ENCODE measurements around the gene TECTA. TPM values are rescaled to one million over a fixed set of nuclear protein-coding genes. Genes with fewer than 3 reads are reported as not detected.

Gene TECTA
- total RNA-seq, 1 experiment from 2014 or later = 0.15 TPM

DNA sequence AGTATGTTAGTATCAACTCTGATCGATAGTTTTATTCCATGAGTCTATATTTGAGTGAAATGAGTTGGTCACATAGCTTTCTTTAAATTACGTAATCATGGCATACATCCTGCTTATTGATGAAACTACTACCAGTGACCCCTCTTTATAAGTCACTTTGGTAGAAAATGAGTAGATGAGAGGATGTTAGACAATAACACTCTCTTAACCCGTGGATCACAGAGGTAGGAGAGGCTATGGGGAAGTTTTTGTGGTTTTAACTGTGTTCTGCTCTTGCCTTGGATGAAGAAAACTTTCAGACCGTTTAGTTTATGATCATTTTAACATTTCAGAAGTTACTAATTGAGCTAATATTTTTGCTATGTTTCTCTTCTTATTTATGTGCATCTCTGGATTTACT is 43.1 kb upstream of the TECTA start:
- Histone ChIP-seq H3K36me3 (ENCODE audit: control insufficient read depth, insufficient read depth, low read length) (peaks cover 21% of the 10 kb centered on the region), H3K27ac (ENCODE audit: low read length) (no peak overlapping the region), H3K4me3 (ENCODE audit: low read depth in 2 of 2, low read length in 2 of 2) (no peak overlapping the region), H3K4me1 (ENCODE audit: control insufficient read depth, insufficient read depth, low read length) (no peaks in the 10 kb centered on the region), H3K27me3 (ENCODE audit: control insufficient read depth, insufficient read depth, low read length) (no peaks in the 10 kb centered on the region), H3K9me3 (ENCODE audit: control insufficient read depth, insufficient read depth, low read depth, low read length) (no peaks in the 10 kb centered on the region)
- intact Hi-C loops (cut with micrococcal nuclease; ENCODE audit: unreplicated experiment) (no loop called here), in situ Hi-C loops (cut with HindIII; ENCODE audit: low pct_unique_long_range_greater_than_20kb, low sequenced_read_pairs) (no loop called here)
- no TSS peak for BruUV-seq (replicated peaks)
- DNase-seq (ENCODE audit: low read depth, low spot score) = no peak
- TF ChIP-seq, protein P1, sequence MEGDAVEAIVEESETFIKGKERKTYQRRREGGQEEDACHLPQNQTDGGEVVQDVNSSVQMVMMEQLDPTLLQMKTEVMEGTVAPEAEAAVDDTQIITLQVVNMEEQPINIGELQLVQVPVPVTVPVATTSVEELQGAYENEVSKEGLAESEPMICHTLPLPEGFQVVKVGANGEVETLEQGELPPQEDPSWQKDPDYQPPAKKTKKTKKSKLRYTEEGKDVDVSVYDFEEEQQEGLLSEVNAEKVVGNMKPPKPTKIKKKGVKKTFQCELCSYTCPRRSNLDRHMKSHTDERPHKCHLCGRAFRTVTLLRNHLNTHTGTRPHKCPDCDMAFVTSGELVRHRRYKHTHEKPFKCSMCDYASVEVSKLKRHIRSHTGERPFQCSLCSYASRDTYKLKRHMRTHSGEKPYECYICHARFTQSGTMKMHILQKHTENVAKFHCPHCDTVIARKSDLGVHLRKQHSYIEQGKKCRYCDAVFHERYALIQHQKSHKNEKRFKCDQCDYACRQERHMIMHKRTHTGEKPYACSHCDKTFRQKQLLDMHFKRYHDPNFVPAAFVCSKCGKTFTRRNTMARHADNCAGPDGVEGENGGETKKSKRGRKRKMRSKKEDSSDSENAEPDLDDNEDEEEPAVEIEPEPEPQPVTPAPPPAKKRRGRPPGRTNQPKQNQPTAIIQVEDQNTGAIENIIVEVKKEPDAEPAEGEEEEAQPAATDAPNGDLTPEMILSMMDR (IDR thresholded peaks at IDR 0.05) = no peak
- no peak for TF ChIP-seq TCF7L2 (IDR thresholded peaks at IDR 0.05; ENCODE audit: low read depth, low read length)
- TF ChIP-seq, protein P2, sequence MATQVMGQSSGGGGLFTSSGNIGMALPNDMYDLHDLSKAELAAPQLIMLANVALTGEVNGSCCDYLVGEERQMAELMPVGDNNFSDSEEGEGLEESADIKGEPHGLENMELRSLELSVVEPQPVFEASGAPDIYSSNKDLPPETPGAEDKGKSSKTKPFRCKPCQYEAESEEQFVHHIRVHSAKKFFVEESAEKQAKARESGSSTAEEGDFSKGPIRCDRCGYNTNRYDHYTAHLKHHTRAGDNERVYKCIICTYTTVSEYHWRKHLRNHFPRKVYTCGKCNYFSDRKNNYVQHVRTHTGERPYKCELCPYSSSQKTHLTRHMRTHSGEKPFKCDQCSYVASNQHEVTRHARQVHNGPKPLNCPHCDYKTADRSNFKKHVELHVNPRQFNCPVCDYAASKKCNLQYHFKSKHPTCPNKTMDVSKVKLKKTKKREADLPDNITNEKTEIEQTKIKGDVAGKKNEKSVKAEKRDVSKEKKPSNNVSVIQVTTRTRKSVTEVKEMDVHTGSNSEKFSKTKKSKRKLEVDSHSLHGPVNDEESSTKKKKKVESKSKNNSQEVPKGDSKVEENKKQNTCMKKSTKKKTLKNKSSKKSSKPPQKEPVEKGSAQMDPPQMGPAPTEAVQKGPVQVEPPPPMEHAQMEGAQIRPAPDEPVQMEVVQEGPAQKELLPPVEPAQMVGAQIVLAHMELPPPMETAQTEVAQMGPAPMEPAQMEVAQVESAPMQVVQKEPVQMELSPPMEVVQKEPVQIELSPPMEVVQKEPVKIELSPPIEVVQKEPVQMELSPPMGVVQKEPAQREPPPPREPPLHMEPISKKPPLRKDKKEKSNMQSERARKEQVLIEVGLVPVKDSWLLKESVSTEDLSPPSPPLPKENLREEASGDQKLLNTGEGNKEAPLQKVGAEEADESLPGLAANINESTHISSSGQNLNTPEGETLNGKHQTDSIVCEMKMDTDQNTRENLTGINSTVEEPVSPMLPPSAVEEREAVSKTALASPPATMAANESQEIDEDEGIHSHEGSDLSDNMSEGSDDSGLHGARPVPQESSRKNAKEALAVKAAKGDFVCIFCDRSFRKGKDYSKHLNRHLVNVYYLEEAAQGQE (IDR thresholded peaks at IDR 0.05; ENCODE audit: insufficient read depth in 1 of 2, low read depth in 2 of 2, low read length in 1 of 2) = no peak
- TF ChIP-seq POLR2AphosphoS5 (IDR thresholded peaks at IDR 0.05; ENCODE audit: low read depth, low read length) = no peak
- TF ChIP-seq SIN3A (IDR thresholded peaks at IDR 0.05; ENCODE audit: borderline replicate concordance, insufficient read depth, low read depth, low read length) = no peak
- POLR2A ChIA-PET = no interaction called here
- no peak for ATAC-seq
- CTCF ChIA-PET = no interaction called here

GRCh38 chr11:121058941-121059340 is 42.1 kb upstream of the TECTA start:
- ChIA-PET CTCF (no interaction called here), POLR2A (no interaction called here)
- no peaks in the 10 kb centered on the region for H3K4me1 ChIP-seq (ENCODE audit: control insufficient read depth, insufficient read depth, low read length)
- no peak overlapping the region for H3K27ac ChIP-seq (ENCODE audit: low read length)
- in situ Hi-C loops (cut with HindIII; ENCODE audit: low pct_unique_long_range_greater_than_20kb, low sequenced_read_pairs) = no loop called here
- no peak for DNase-seq (ENCODE audit: low read depth, low spot score)
- peaks cover 19% of the 10 kb centered on the region for H3K36me3 ChIP-seq (ENCODE audit: control insufficient read depth, insufficient read depth, low read length)
- BruUV-seq (replicated peaks) = no TSS peak
- H3K9me3 ChIP-seq (ENCODE audit: control insufficient read depth, insufficient read depth, low read depth, low read length) = no peaks in the 10 kb centered on the region
- intact Hi-C loops (cut with micrococcal nuclease; ENCODE audit: unreplicated experiment) = no loop called here
- ATAC-seq = no peak
- TF ChIP-seq SIN3A (IDR thresholded peaks at IDR 0.05; ENCODE audit: borderline replicate concordance, insufficient read depth, low read depth, low read length) (no peak), POLR2AphosphoS5 (IDR thresholded peaks at IDR 0.05; ENCODE audit: low read depth, low read length) (no peak), TCF7L2 (IDR thresholded peaks at IDR 0.05; ENCODE audit: low read depth, low read length) (no peak)
- TF ChIP-seq, protein P1 (IDR thresholded peaks at IDR 0.05) = no peak
- TF ChIP-seq, protein P2 (IDR thresholded peaks at IDR 0.05; ENCODE audit: insufficient read depth in 1 of 2, low read depth in 2 of 2, low read length in 1 of 2) = no peak
- no peaks in the 10 kb centered on the region for H3K27me3 ChIP-seq (ENCODE audit: control insufficient read depth, insufficient read depth, low read length)
- no peak overlapping the region for H3K4me3 ChIP-seq (ENCODE audit: low read depth in 2 of 2, low read length in 2 of 2)
